Activated naive CD4-positive, alpha-beta T cell treated with anti-CD3 and anti-CD28 coated beads, Interleukin-2, amount 50 U/mL, for 24 hours (primary cell): ENCODE results near the gene ZNF664.

ENCODE experiments used
- H3K27ac Mint-ChIP-seq: one replicate; pipeline ENCODE4 v1.8.0; 2021; ENCODE audit warnings: mild to moderate bottlenecking, mixed read lengths
- H3K27me3 Mint-ChIP-seq: one replicate; pipeline ENCODE4 v1.8.0; 2021; ENCODE audit warnings: mixed read lengths
- H3K36me3 Mint-ChIP-seq: one replicate; pipeline ENCODE4 v1.8.0; 2021; ENCODE audit warnings: mixed read lengths
- H3K4me1 Mint-ChIP-seq: one replicate; pipeline ENCODE4 v1.8.0; 2021; ENCODE audit warnings: mixed read lengths
- H3K4me3 Mint-ChIP-seq: one replicate; pipeline ENCODE4 v1.8.0; 2021; ENCODE audit warnings: mild to moderate bottlenecking, mixed read lengths
- H3K9me3 Mint-ChIP-seq: one replicate; pipeline ENCODE4 v1.8.0; 2021; ENCODE audit warnings: mixed read lengths

ZNF664 gene

DNA sequence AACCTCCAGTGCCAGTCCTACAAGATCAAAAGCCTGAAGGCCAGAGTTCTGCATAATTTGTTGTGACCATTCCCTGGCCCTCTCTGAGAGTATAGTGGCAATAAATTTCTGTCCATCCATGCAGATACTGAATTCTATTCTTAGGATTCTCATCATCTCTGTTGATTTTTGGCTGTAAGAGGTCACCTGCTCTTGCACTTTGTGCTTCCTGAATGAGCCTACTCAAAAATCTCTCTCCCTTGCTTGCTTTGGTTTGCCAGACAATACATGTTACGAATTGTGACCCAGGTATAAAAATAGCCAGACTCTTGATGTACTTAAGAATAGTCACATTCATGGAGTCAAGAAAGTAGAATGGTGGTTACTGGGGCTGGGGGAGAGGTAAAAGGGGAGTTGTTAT is 16.7 kb downstream of the ZNF664 start:
- H3K4me1 Mint-ChIP-seq: peaks cover 37% of the 10 kb centered on the region
- no peaks in the 10 kb centered on the region for H3K27me3 Mint-ChIP-seq
- H3K36me3 Mint-ChIP-seq: peaks cover 19% of the 10 kb centered on the region
- H3K9me3 Mint-ChIP-seq: no peaks in the 10 kb centered on the region
- no peak overlapping the region for H3K27ac Mint-ChIP-seq
- H3K4me3 Mint-ChIP-seq: no peak overlapping the region

DNA sequence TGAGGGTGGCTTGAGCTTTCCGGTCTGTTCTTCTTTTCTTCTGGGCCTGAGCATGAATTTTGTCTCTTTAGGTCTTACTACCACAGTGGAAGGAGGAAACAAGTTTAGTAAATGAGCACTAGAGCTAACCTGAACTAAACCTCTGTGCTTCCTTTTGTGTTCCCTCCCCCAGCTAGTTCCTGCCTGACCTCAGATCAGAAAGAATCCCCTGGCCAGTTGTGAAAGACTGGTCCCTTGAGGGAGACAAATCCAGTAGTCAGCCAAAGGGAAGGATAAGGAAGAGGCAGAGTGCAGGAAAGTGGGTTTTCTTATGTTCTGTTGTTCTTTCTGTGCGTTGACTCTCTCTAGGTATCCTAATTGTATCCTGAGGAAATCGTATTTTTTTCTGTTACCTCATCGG is 17.5 kb downstream of the ZNF664 start:
- no peak overlapping the region for H3K27ac Mint-ChIP-seq
- peaks cover 40% of the 10 kb centered on the region for H3K4me1 Mint-ChIP-seq
- H3K9me3 Mint-ChIP-seq: no peaks in the 10 kb centered on the region
- H3K36me3 Mint-ChIP-seq: peaks cover 21% of the 10 kb centered on the region
- H3K4me3 Mint-ChIP-seq: no peak overlapping the region
- H3K27me3 Mint-ChIP-seq: no peaks in the 10 kb centered on the region

DNA sequence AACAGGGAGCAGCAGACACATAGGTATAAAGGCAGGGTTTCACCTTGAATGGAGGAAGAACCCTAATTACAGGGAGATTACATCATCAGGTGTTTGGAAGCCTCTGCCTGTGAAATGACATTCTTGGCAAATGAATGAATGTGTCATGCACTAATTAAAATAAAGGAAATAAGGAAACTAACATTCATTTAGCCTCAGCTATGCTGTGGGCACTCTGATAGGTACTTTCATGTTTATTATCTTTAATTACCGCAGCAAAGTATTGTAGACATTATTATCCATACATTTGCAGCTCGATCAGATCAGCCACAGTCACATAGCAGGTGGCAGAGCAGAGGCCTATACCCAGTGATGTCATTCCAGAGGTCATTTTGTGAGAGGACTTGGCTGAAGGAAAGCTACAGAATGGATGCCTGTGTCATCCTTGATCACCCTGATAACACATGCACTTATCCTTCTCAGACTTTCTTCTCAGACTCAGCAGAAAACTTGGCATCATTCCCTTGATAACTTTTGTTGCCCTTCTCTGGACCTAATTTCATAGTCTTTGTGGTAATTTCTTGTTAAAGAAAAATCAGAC is 18.4 kb downstream of the ZNF664 start:
- Mint-ChIP-seq H3K9me3 (no peaks in the 10 kb centered on the region), H3K4me1 (peaks cover 50% of the 10 kb centered on the region), H3K36me3 (peaks cover 25% of the 10 kb centered on the region), H3K27me3 (no peaks in the 10 kb centered on the region), H3K27ac (no peak overlapping the region), H3K4me3 (no peak overlapping the region)

DNA sequence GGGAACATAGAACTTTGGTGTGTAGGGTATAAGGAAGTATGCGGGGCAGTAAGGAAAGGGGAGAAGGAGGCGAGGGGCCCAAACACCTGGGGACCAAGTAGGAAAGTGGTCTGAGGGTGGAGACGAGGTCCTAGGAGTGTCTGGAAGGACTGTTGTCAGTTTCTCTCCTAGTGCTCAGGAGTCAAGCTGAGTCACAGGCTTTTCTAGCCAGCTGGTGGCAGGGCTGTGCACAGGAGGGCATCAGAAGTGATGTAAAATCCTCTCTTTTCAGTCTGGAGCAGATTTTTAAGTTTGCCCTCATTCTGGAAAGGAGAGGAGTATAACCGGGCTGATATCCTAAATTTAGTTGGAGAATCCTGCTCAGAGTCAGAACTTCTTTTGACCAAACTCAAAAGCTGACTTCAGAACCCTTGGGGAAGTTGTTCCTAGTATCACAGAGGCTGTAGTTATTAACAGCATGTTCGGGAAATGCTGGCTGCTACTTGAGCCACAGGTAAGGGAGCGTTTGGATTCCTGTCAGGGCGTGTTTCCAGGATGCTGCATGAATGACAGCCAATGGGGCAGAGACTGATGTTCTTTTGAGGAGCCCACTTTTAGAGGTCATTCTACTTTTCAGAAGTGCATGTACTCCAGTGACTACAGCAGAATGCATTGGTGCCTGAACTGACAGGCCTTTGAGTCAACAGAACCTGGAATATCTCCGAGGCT is 19.3 kb downstream of the ZNF664 start:
- H3K9me3 Mint-ChIP-seq: no peaks in the 10 kb centered on the region
- peaks cover 52% of the 10 kb centered on the region for H3K4me1 Mint-ChIP-seq
- H3K27me3 Mint-ChIP-seq: no peaks in the 10 kb centered on the region
- peaks cover 25% of the 10 kb centered on the region for H3K36me3 Mint-ChIP-seq
- no peak overlapping the region for H3K27ac Mint-ChIP-seq
- H3K4me3 Mint-ChIP-seq: no peak overlapping the region

DNA sequence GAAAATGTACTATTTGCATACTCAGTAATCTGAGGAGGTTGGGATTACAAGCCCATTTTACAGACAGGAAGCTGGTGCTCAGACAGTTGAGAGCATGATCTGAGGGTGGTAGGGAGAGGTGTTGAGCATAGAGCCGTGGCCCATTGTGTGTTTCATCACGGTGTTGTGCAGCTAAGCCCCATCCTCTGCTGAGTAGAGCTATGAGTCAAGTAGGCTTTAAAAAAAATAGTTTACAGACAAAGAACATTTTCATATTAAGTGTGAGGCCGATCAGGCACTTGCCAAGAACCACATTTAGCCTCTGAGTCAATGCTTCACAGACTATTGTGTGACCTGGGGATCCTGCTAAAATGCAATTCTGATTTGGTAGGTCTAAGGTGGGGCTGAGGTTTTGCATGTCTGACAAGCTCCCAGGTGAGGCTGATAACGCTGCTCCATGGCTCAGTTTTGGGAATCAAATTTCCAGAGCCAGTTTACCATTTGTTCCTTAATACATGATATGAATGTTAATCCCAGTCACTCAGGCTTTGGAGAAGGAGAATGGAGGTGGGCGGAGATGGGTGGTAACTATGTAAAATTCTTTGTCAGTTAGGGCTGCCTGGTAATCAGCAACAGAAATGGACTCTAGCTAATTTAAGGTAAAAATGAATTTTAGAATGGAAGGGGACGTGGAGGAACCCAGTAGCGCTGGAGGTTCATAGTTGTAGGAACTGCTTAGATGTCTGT is 22.2 kb downstream of the ZNF664 start:
- Mint-ChIP-seq H3K36me3 (peaks cover 14% of the 10 kb centered on the region), H3K27me3 (no peaks in the 10 kb centered on the region), H3K27ac (no peak overlapping the region), H3K4me1 (peaks cover 60% of the 10 kb centered on the region), H3K9me3 (no peaks in the 10 kb centered on the region), H3K4me3 (no peak overlapping the region)

DNA sequence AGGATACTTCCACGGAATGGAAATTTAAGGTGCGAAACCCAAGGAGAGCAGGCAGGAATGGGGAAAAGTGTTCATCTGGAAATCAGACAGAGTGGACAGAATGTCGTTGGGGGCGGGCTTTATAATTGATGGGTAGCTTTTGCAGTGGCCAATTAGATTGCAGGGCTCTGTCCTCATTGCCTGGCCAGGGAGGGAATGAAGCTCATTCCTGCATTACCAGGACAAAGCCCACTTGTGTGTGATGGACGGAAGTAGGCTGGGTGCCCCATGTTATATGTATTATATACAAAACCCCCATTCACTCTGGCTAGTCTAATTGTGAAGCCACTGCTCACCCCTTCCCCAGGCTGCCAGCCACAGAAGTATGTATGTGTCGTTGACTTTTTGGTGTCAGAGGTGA is 23.6 kb downstream of the ZNF664 start:
- H3K27me3 Mint-ChIP-seq: no peaks in the 10 kb centered on the region
- H3K36me3 Mint-ChIP-seq: peaks cover 13% of the 10 kb centered on the region
- peaks cover 50% of the 10 kb centered on the region for H3K4me1 Mint-ChIP-seq
- no peaks in the 10 kb centered on the region for H3K9me3 Mint-ChIP-seq
- H3K4me3 Mint-ChIP-seq: no peak overlapping the region
- H3K27ac Mint-ChIP-seq: no peak overlapping the region

DNA sequence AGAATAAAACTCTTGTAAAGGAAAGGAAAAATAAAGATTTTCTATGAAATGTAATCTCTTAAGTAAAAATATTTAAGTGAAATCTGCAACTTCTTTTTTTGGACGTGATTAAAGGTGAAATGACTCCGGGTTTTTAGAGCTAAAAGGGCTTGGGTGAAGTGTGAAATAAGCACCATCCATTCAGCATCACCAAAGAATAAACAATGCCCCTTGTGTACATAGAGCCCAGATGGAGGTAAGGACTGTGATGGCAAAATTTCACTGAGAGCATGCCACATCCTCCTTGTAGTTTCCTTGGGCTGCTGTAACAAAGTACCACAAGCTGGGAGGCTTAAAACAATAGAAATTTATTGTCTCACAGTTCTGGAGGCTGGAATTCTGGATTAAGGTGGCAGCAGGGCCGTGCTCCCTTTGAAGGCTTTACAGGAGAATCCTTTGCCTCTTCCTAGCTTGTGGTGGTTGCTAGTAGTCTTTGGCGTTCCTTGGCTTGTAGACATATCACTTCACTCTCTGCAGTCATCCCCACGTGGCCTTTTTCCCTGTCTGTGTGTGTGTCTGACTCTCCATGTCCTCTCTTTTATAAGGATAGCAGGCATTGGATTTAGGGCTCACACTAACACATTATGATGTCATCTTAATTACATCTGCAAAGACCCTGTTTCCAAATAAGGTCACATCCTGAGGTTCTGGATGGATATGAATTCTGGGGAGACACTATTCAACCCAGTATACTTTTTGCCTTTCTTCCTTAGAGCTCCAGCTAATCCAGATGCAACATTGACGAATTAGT is 24.2 kb downstream of the ZNF664 start:
- no peaks in the 10 kb centered on the region for H3K9me3 Mint-ChIP-seq
- no peak overlapping the region for H3K4me3 Mint-ChIP-seq
- H3K27me3 Mint-ChIP-seq: no peaks in the 10 kb centered on the region
- peaks cover 45% of the 10 kb centered on the region for H3K4me1 Mint-ChIP-seq
- H3K36me3 Mint-ChIP-seq: peaks cover 9% of the 10 kb centered on the region
- H3K27ac Mint-ChIP-seq: no peak overlapping the region

DNA sequence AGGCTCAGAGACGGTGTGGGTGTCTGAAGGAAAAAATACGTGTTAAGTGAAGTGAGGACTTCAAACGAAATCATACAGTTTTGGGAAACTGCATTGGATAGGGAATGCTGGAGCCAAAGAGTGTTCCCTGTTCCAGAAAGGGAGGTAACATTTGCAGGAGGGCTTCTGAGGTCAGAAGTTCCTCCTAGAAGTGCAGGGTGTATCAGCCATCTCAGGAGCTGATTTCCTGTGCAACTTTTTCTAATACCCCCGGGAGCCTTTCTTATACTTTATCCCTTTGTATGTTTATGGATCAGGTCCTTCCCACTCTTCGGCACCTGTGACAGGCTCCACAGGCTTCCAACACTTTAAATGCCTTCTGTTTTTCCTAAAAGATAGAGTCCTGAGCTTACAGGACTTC is 24.9 kb downstream of the ZNF664 start:
- H3K4me1 Mint-ChIP-seq: peaks cover 45% of the 10 kb centered on the region
- H3K36me3 Mint-ChIP-seq: peaks cover 9% of the 10 kb centered on the region
- no peak overlapping the region for H3K27ac Mint-ChIP-seq
- no peaks in the 10 kb centered on the region for H3K27me3 Mint-ChIP-seq
- H3K4me3 Mint-ChIP-seq: no peak overlapping the region
- H3K9me3 Mint-ChIP-seq: no peaks in the 10 kb centered on the region

DNA sequence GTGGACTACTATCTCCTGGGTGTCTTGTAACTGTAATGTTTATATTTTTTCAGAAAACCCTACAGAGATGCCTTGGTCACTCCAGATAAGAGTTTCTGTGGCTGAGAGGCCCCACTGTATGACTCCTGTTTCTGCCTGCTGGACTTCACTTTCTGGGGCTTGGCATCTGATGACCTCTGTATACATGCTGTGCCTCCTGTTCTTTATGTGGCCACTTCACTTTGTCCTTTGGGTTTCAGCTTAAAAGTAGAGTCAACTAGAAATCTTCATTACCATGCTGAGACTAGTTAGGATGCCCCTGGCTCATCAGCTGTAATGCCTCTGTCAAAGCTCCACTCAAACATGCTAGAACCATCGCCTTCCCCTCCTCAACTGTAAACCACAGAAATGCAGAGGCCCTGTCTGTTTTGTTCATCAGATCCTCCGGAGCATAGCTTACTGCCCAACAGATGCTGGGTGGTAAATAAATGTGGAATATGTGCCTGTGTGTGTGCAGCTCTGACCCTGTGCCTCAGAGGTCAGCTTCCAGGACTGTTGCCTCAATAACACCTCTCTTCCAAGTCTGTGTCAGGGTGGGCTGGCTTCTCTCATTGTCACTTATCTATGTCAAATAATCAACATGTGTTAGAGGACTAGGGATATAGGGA is 25.5 kb downstream of the ZNF664 start:
- Mint-ChIP-seq H3K36me3 (peaks cover 9% of the 10 kb centered on the region), H3K27ac (no peak overlapping the region), H3K4me1 (peaks cover 45% of the 10 kb centered on the region), H3K4me3 (no peak overlapping the region), H3K27me3 (no peaks in the 10 kb centered on the region), H3K9me3 (no peaks in the 10 kb centered on the region)

DNA sequence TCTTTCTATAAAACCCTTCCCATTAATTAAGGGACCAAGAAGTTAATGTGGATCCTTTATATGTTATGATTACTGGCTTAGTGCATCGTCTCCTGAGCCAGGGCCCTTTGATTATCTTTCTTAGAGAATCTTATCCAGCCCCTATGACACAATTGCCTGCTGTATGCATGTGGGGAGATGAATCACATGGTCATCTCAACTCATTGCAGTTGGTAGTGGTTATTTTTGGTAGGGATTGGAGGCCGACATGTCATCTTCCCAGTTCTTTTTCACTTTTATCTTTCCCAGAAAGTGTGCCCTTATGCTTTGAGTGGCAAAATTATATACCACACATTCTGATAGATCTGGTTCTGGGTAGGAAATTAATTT is 26.0 kb downstream of the ZNF664 start:
- Mint-ChIP-seq H3K27me3 (no peaks in the 10 kb centered on the region), H3K4me3 (no peak overlapping the region), H3K27ac (no peak overlapping the region), H3K36me3 (peaks cover 6% of the 10 kb centered on the region), H3K9me3 (no peaks in the 10 kb centered on the region), H3K4me1 (peaks cover 41% of the 10 kb centered on the region)

DNA sequence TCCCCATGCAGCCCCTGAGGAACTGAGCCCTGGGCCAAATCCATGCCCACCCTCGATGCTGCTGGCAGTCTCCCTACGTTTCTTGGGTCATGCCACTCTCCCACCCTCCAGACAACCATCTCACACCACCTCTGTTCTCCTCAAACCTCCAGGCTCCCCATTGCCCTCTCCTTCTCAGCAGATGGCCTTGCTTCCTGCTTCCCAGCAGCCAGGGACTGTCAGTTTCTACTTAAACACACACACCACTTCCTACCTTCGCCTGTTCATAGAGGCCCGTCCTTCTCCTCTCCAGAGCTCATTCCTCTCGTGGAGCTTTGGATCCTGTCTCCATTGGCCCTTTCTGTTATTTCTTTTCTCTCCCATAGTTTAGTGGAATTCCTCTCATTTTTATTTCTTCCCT is 27.1 kb downstream of the ZNF664 start:
- Mint-ChIP-seq H3K36me3 (peaks cover 6% of the 10 kb centered on the region), H3K9me3 (no peaks in the 10 kb centered on the region), H3K27ac (no peak overlapping the region), H3K27me3 (no peaks in the 10 kb centered on the region), H3K4me1 (peaks cover 33% of the 10 kb centered on the region), H3K4me3 (no peak overlapping the region)

DNA sequence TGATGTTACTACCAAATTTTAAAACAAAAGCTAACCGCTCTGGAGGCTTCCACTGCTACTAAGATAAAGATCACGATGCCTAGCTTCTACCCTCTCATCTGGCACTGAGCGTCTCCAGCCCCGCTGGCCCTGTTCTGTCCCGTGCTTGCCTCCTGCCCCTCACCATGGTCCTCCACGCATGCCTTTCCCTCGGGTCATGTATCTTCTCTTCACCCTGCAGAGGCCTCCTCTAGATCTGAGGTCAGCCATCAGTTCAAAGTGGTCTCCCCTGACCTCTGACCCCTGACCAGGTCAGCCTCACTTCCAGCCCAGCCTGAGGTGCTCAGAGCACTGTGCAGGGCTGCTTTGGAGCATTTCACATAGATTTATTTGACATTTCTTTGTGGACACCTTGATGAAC is 28.3 kb downstream of the ZNF664 start:
- no peak overlapping the region for H3K4me3 Mint-ChIP-seq
- H3K4me1 Mint-ChIP-seq: peaks cover 31% of the 10 kb centered on the region
- peaks cover 2% of the 10 kb centered on the region for H3K36me3 Mint-ChIP-seq
- H3K9me3 Mint-ChIP-seq: no peaks in the 10 kb centered on the region
- no peaks in the 10 kb centered on the region for H3K27me3 Mint-ChIP-seq
- no peak overlapping the region for H3K27ac Mint-ChIP-seq

DNA sequence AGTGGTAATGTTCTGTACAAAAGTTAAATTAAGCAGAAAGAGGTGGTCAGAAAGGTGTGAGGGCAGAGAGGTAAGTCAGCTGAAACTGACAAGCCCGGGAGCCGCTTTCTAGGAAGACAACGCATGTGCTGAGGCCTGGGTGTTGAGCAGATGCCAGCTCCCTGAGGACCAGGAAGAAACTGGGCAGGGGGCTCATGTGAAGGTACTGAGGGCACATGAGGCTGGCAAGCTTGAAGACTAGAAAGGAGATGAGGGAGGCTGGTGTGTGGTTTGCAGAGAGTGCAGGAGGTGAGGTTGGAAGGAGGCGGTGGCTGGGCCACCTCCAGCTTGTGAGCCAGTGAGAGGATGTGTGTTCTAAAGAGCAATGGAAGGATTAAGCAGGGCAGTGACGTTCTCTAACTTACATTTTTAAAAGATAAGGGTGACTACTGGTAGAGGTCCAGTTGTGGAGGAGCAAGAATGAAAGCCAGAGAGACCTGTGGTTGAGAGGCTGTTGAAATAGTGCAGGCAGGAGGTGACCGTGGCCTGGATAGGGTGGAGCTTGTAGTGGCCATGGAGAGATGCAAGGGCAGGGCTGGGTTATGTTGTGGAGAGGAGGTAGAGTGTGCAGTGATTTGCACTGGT is 29.1 kb downstream of the ZNF664 start:
- H3K27me3 Mint-ChIP-seq: no peaks in the 10 kb centered on the region
- H3K4me1 Mint-ChIP-seq: peaks cover 31% of the 10 kb centered on the region
- no peak overlapping the region for H3K4me3 Mint-ChIP-seq
- H3K36me3 Mint-ChIP-seq: peaks cover 2% of the 10 kb centered on the region
- no peaks in the 10 kb centered on the region for H3K9me3 Mint-ChIP-seq
- H3K27ac Mint-ChIP-seq: no peak overlapping the region

DNA sequence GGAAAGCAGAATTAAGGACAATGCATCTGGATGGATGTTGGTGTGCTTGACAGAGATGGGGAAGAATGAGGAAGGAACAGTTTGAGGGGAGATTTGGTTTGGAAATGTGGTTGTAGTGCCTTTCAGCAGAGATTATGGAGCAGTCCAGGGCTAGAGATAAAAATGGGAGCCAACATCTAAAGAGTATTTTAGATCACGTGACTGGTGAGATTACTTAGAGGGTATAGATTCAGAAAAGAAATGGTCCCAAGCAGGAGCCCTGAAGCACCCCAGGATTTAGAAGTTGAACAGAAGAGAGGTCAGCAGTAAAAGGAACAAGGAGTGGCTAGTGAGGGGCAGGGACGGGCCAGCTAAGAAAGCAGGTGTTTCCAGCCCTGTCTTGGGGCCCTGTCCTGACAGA is 29.6 kb downstream of the ZNF664 start:
- Mint-ChIP-seq H3K4me1 (peaks cover 34% of the 10 kb centered on the region), H3K27me3 (no peaks in the 10 kb centered on the region), H3K4me3 (no peak overlapping the region), H3K27ac (no peak overlapping the region), H3K36me3 (peaks cover 2% of the 10 kb centered on the region), H3K9me3 (no peaks in the 10 kb centered on the region)

DNA sequence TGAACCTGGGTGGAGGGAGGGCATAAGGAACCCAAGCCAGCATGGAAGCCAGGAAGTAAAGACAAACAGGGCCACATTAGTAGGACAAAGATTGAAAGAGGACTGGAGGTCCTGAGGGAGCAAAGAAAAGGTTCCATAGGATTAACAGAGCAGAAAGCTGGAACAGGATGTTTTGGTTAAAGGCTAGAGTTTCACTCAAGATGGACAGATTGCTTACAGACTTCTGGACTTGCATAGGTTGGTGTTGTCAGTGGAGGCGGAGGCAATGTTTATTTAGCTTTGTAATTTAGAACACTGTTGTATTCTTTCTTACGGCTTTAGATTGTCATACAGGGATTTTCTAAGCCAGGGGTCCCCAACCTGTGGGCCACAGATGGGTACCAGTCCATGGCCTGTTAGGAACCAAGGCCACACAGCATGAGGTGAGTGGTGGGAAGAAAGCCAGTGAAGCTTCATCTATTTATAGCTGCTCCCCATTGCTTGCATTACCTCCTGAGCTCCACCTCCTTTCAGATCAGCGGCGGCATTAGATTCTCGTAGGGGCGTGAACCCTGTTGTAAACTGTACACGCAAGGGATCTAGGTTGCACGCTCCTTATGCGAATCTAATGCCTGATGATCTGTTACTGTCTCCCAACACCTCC is 31.3 kb downstream of the ZNF664 start:
- H3K36me3 Mint-ChIP-seq: peaks cover 3% of the 10 kb centered on the region

More for the DNA sequence above, 31.3 kb downstream of the ZNF664 start:
- Mint-ChIP-seq H3K9me3 (no peaks in the 10 kb centered on the region), H3K27me3 (no peaks in the 10 kb centered on the region), H3K4me3 (no peak overlapping the region), H3K4me1 (peaks cover 34% of the 10 kb centered on the region), H3K27ac (no peak overlapping the region)
